ENCODE data around the gene CELF1. TPM values are rescaled to one million over a fixed set of nuclear protein-coding genes. Genes with fewer than 3 reads are reported as not detected.

Gene CELF1
- total and polyA plus RNA-seq, 12 donors: 28.1 to 128 (median 101) TPM

DNA sequence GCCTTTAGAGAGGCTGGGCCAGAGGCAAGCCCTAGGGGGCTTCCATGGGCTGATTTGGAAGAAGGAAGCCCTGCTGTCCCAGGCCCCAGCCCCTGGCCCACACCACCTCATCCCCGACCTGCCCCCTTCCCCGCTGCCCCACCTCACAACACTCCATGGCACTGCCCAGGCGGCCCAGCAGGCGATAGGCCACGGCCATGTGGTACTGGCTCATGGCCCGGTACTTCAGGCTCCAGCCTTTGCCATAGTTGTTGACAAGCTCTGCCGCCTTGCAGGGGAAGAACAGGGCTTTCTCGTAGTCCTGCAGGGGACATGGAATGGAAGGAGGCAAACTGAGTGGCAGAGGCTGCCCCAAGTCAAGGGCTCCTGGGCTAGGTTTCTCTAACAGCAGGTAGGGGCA is 110.4 kb downstream of the CELF1 start:
- 89 to 100% (median 95%) methylated on average over 1 to 8 of the region's 8 CpGs for WGBS, 4 donors
- H3K4me3 ChIP-seq: no peak overlapping the region
- no peak for DNase-seq
- no peaks in the 10 kb centered on the region for H3K36me3 ChIP-seq (replicated peaks in 1 of 2)
- no peak overlapping the region for H3K27ac ChIP-seq
- TF ChIP-seq CTCF (IDR thresholded peaks at IDR 0.05) (no peak), POLR2A (IDR thresholded peaks at IDR 0.05) (no peak)
- H3K27me3 ChIP-seq: no peaks in the 10 kb centered on the region
- no peaks in the 10 kb centered on the region for H3K9me3 ChIP-seq (replicated peaks in 1 of 3)
- intact Hi-C loops (cut with DNase I): no loop called here
- H3K4me1 ChIP-seq (replicated peaks in 1 of 2): peaks cover 6% of the 10 kb centered on the region in 2 donors

DNA sequence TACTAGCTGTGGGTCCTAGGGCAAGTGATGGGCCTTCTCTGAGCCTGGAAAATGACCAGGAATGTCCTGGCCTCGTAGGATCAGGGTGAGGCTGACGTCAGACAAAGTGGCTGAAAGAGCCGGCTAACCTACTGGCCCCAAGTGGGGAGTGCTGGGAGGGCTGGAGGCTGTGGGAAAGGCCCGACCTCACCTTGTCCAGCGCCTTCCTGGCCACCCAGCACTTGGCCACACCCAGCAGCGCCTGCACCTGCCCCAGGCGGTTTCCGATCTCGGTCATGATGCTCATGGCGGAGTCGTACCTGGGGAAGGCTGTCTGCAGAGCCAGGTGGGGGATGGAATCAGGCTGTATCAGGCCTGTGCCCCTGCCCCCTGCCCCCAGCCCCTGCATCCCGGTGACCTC is 111.5 kb downstream of the CELF1 start:
- H3K4me3 ChIP-seq: no peak overlapping the region

GRCh38 chr11:47440054-47440476 is 112.9 kb downstream of the CELF1 start:
- Histone ChIP-seq H3K4me1 (replicated peaks in 1 of 2) (peaks cover 10 to 11% of the 10 kb centered on the region in 2 donors), H3K4me3 (no peak overlapping the region), H3K9me3 (replicated peaks in 1 of 3) (no peaks in the 10 kb centered on the region), H3K36me3 (replicated peaks in 1 of 2) (no peaks in the 10 kb centered on the region), H3K27ac (no peak overlapping the region), H3K27me3 (no peaks in the 10 kb centered on the region)
- TF ChIP-seq CTCF (IDR thresholded peaks at IDR 0.05): no peak
- TF ChIP-seq POLR2A (IDR thresholded peaks at IDR 0.05): no peak
- intact Hi-C loops (cut with DNase I): no loop called here
- DNase-seq: no peak
- WGBS, 4 donors: 82 to 90% (median 84%) methylated on average over 1 to 2 of the region's 2 CpGs

More for the DNA sequence above, 111.5 kb downstream of the CELF1 start:
- no peaks in the 10 kb centered on the region for H3K9me3 ChIP-seq (replicated peaks in 1 of 3)
- H3K27me3 ChIP-seq: no peaks in the 10 kb centered on the region
- H3K36me3 ChIP-seq (replicated peaks in 1 of 2): no peaks in the 10 kb centered on the region
- TF ChIP-seq POLR2A (IDR thresholded peaks at IDR 0.05): no peak
- no peak for TF ChIP-seq CTCF (IDR thresholded peaks at IDR 0.05)
- intact Hi-C loops (cut with DNase I): no loop called here
- DNase-seq: no peak
- H3K4me1 ChIP-seq (replicated peaks in 1 of 2): peaks cover 10 to 11% of the 10 kb centered on the region in 2 donors
- H3K27ac ChIP-seq: no peak overlapping the region
- WGBS, 4 donors: 87 to 100% (median 87%) methylated on average over 7 to 12 of the region's 12 CpGs; no CpG with 5 or more reads in 1 of the 4 donors

DNA sequence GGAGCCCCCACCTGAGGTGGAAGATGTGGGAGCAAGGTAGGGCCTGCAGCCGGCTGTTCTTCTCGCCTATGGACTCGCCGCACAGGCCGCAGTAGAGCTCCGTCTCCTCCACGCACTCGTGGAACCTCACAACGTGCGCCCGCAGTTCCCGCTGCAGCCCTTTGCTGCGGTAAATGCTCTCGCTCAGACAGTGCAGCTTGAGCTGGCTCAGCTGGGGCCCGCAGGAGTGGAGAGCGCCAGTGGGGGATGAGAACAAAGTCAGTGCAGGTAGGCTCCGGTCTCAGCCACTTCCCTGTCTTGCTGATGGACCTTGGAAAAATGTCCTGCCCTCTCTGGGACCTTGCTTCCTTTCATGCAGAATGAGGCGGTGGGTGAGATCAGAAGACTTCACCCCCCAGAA is 114.2 kb downstream of the CELF1 start:
- TF ChIP-seq POLR2A (IDR thresholded peaks at IDR 0.05): no peak
- TF ChIP-seq CTCF (IDR thresholded peaks at IDR 0.05): no peak
- Histone ChIP-seq H3K36me3 (replicated peaks in 1 of 2) (no peaks in the 10 kb centered on the region), H3K27ac (no peak overlapping the region), H3K4me3 (no peak overlapping the region), H3K4me1 (replicated peaks in 1 of 2) (peaks cover 19 to 20% of the 10 kb centered on the region in 2 donors), H3K27me3 (no peaks in the 10 kb centered on the region), H3K9me3 (replicated peaks in 1 of 3) (no peaks in the 10 kb centered on the region)
- intact Hi-C loops (cut with DNase I): no loop called here
- no peak for DNase-seq
- 92 to 94% (median 93%) methylated on average over 5 to 18 of the region's 18 CpGs for WGBS, 4 donors

Measured in adrenal gland (tissue), 12 donors.